HG03064 (cell line): ENCODE results near the gene SMARCC2.

ENCODE experiments used
- ATAC-seq: cut with Tn5 transposase; IDR thresholded peaks from one replicate; pipeline ENCODE4 v1.9.1; 2021; ENCODE audit warnings: low read depth; ENCODE audit not compliant: unreplicated experiment

SMARCC2 gene

DNA sequence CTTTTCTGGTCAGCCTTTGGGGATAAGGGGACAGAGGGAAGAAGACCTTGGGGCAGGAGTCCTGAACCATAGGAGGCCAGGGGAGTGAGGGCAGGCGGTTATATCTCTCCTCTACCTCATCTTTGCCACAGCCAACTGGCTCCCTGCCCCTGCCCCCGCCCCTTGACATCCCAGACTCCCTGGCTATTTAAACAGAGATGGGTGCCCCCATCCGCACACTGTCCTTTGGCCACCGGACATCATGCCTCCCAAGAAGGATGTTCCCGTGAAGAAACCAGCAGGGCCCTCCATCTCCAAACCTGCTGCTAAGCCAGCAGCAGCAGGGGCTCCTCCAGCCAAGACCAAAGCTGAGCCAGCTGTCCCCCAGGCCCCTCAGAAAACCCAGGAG lies 35.6 kb downstream of the SMARCC2 start:
- no peak for ATAC-seq

DNA sequence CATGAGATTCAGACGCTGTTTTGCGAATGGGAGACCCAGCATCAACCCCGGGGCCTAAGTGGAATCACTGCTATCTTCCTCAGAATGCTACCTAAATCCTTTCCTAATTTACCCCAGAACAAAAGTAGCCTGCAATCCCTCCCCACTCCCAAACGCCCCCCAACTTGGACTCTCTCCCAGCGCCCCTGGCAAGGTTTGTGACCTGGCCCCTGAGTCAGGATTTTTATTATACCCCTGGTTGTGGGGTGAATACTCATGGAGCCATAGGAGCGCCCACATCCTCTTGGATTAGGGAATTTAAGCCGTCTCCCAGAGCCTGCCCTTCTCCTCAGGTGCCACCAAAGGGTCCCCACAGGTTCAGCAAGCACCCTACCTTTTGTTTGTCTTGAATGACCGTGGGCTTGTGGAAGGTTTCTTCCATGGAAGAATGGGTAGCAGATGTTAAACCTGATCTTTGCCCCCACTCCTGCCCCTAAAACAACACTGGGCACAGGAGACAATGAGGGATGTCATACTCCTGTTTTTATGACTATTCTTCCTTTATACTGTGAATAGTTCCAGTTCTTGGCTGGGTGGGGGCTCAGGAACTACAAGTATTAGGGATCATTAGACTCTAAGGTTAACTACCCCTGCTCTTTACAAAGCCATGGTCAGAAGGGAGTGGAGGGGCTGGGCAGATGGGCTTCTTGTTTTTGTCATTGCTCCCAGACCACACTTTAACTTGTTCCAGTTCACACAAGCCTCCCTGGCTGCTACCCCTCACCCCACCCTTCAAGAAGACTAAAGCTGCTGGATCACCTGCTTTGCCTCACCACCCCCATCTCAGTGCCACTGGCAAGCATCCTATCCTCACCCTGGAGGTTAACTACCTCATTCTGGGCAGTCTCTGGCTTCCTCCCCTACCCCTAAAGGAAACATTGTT lies 36.3 kb downstream of the SMARCC2 start:
- ATAC-seq = no peak

DNA sequence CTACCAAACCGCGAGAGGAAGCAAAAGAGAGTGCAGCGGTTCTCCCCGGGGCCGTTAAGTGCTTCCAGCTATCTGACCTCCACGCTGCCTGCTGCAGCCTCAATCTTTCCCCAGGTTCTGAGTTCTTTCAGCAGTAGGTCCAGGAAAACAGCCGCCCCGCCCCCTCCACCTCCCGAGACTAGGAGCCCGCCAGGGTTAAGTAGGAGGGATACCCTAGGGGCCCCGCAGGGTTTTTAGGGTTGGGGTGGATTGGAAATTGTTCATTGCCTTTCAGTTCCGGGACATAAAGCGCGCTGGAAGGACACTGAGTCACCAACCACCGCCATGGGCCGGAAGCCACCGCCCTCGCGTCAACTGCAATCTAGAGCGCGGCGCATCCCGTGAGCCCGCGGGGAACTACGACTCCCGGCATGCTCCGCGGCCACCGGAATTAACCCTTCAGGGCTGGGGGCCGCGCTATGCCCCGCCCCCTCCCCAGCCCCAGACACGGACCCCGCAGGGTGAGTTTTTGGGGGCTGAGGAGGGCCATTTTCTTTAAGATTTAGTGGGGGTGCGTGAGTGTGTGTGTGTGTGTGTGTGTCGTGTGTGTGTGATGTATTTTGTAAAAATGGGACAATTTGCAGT lies 37.0 kb downstream of the SMARCC2 start, which contains the start of gene MYL6B:
MYL6B (plus strand) TSS at position 456 of the 624 bp plus-strand sequence. CDS start 1,332 bp downstream, outside the sequence.
- ATAC-seq = peak; percentile 74

DNA sequence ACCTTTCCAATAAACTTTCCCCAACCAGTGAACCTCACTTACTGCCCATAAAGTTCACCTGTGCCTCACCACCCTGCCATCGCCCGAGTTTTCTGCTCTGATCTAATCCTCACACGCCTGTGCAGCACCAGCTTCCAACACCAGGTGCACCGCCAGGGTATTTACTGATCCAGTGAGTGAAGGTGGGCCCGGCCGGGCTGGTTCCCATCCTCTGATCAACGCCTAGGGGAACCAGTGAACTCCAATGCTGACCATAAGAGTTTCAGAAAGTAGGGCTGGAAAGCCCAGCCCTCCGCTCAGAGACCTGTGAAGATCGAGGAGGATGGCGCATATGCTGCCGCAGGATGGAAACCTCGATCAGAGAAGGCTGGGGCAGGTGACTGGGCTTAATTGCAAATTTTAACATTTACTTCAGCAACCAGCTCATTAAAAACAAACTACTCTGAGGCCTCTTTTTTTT lies 37.6 kb downstream of the SMARCC2 start:
- peak; percentile 21 for ATAC-seq

DNA sequence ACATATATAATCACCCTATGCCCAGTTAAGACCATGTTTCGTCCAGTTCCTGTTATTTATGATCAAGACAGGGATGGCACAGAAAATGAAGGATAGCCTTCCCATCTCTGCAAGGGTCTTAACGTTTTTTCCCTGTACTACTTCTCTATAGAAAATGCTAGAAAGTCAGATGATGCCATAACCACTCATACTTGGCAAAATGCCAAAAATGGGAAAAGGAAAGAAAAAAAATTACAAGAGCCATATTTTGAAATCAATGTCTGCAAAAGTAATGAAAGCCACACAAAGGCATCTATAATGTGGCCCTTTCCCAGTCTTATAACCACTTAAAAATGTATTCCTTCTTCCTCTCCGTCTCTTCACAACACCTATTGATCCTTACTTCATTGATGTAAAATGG lies 38.7 kb downstream of the SMARCC2 start:
- no peak for ATAC-seq

DNA sequence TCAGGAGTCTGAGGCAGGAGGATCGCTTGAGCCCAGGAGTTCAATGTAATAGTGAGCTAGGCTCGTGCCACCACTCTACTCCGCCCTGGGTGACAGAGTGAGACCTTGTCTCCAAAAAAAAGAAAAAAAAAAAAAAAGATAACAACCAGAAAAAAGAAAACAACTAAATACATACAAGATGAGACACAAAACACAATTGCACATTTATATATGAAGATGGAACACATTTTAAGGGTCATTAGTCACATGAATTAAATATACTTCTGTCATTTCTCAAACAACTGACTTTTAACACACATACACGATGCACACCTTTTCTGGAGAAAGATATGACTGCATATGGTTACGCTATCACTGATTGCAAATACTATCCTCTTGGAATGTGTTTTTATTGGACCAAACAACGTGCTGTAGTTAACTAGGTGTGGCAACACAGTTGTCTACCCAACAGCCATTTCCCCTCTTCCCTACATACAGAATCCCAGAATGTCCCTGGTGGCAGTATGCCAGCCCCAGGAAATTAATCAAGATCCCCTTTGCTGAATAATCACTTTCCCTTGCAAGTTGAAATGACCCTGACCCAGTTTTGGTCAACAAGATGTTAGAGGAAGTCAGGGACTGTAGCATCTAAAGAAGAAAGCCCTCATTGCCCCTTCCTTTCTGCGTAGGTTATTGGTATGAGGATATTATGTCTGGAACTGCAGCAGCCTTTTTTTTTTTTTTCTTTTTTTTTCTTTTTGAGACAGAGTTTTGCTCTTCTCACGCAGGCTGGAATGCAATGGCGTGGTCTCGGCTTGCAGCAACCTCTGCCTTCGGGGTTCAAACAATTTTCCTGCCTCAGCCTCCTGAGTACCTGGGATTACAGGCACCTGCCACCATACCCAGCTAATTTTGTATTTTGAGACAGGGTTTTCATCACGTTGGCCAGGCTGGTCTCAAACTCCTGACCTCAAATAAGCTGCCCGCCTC lies 42.5 kb downstream of the SMARCC2 start:
- no peak for ATAC-seq

DNA sequence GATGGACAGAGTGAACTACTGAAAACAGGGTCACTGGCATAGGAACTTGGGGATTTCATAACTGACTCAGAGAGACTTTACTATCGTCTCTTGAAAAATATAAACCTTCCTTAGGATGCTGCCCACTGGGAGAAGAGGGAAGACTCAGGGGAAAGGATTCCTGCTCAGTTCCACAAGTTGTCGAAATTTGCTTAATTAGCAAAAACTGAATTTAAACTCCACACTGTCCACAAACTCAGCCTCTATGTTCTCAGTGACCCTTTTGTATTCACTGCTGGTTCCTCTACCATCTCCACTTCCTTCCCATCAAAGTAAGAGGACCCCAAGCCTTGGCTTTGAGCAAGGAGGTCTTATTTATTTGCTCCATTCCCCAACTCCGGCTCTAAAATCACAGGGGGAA lies 44.1 kb downstream of the SMARCC2 start:
- no peak for ATAC-seq

DNA sequence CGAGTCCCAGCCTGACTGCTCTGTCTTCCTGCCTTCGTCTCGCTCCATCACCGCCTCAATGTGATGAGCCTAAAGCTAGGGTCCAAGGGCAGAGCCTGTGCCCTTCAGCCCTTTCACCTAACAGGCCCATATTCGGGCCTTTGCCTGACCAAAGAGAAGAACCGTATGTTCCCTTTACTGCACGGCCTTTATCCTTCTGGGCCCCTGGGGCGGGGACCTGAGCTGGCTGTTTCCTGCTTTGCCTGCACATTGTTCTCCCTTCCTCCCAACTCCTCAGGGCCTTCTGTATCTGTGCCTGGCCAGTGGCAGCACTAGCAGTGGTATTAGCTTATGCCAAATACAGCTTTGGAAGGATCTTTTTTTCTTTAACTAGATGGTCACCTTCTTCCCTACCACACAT lies 45.4 kb downstream of the SMARCC2 start:
- no peak for ATAC-seq

DNA sequence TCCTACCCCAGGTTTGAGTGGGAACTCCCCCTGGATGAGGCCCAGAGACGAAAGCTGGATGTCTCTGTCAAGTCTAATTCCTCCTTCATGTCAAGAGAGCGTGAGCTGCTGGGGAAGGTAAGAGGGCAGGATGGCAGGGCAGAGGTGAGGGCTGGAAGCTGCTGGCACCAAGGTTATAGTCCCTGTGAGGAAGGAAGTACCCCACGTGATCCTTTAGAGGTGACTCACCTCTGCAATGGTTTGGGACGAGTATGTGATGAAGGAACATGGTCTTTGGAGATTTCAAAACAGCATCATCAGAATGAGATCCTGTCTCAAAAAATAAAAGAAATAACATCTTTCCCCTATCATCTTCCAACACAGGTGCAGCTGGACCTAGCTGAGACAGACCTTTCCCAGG lies 46.1 kb downstream of the SMARCC2 start:
- no peak for ATAC-seq

DNA sequence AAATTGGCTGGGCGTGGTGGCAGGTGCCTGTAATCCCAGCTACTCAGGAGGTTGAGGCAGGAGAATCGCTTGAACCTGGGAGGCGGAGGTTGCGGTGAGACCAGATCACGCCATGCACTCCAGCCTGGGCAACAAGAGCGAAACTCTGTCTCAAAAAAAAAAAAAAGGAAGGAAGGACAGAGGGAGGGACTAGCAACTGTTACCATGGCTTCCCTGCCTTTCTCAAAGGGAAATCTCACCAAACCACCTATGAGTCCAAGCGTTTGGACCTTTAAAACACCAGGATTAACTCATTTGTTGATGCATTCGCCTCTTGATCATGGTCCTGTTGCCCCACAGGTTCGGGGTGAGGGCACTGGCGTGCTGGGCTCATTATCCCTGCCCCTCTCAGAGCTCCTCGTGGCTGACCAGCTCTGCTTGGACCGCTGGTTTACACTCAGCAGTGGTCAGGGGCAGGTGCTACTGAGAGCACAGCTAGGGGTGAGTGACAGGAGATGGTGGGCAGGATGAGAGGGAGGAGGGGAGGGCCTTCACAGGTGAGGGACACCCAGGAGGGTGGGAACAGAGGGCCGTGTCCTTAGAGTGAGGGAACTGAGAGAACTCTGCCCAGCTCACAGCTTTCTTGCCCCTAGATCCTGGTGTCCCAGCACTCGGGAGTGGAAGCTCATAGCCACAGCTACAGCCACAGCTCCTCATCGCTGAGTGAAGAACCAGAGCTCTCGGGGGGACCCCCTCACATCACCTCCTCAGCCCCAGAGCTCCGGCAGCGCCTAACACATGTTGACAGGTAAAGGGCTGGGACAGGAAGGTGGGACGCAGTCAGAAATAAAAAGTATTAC lies 47.1 kb downstream of the SMARCC2 start:
- no peak for ATAC-seq

DNA sequence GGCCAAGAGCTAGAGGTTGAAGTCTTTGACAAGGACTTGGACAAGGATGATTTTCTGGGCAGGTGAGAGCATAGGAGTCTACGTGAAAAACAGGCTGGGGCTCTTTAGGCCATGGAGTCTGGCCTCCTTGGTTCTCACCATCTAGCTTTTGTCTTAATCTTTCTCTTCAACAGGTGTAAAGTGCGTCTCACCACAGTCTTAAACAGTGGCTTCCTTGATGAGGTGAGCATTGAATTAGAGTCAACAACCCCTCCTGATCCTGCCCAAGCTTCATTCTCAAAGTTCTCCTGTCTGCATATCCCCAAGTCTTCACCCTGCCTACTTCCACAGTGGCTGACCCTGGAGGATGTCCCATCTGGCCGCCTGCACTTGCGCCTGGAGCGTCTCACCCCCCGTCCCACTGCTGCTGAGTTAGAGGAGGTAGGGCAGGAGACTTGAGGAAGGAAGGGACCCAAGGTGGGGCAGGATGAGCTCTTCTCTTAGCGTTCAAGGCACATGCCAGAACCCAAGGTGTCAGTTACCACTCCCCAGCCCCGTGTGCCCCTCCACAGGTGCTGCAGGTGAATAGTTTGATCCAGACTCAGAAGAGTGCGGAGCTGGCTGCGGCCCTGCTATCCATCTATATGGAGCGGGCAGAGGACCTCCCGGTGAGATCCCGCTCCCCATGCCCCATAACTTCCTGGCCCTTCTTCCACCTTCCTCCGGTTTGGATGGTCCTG lies 51.3 kb downstream of the SMARCC2 start:
- ATAC-seq = no peak

DNA sequence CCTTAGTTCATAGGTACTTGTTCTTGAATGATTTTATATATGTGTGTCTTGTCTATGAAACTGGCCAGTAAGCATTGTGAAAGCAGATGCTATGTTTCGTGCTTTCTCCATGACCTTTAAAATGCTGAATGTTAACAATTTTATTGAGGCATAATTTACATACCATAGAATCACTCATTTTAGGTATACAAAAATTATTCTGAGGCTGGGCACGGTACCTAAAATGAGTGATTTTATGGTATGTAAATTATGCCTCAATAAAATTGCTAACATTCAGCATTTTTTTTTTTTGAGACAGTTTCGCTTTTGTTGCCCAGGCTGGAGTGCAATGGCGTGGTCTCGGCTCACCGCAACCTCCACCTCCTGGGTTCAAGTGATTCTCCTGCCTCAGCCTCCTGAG lies 54.4 kb downstream of the SMARCC2 start:
- no peak for ATAC-seq

DNA sequence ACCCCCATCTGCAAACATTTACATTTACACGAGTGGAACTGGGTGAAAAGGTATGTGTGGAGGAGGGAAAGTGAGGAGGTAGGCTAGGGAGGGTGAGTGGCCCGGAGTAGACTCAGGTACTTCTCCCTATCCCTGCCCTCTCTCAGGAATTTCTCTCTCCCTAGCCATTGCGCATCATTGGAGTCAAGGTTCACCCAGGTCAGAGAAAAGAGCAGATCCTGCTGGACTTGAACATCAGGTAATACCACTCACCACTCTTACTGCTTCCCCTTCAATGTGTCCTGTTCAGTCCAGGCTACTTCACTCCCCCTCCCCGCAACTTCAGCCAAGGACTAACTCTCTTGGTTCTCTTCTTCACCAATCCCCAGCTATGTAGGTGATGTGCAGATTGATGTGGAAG lies 58.4 kb downstream of the SMARCC2 start:
- no peak for ATAC-seq

DNA sequence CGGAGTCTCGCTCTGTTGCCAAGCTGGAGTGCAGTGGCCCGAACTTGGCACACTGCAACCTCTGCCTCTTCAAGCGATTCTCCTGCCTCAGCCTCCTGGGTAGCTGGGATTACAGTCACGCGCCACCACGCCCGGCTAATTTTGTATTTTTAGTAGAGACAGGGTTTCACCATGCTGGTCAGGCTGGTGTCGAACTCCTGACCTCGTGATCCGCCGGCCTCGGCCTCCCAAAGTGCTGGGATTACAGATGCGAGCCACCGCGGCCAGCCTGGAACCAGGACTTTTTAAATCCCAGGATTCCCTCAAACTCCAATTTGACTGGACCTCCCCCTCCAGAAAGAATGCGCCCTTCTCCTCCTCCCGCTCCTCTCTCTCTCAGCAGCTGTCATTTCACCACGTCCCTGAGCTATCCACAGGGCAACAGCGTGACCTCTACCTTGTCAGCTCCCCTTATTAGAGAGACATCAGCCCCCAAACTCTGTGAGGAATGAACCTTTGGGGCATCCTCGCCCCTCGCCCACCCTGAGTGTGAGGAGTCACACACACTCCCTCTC lies 59.3 kb downstream of the SMARCC2 start:
- no peak for ATAC-seq

DNA sequence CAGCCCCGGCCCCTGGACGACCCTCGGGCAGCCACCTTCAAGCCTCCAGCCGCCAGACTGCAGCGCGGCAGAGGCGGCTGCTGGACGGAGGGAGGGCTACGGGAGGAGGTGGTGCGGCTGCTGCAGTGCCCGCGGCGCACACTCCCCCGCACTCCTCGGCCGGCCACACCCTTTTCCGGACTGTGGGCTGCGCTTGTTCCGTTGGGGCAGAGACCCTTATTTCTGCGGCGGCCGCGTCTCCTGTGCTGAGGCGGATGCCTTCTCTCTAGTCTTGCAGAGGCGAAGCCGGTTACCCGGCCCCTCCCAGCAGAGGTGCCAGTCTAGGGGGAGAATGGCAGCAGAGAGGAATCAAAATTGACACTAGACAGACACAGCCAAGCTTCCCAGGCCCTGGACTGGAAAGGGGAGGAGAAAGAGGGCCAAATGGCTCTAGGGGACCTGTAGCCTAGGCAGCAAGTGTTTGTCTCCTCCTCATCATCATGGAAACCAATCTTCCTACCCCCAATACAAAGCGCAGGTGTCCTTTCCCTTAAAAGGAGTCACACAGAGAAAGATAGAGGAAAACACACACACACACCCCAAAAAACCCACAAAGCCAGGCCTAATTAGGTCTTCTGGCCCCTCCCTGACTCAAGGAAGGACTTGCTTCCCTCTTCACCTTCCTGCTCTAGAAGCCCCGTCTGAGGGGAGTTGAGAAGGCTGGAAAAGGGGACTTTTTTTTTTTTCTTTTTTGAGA lies 59.9 kb downstream of the SMARCC2 start:
- no peak for ATAC-seq

DNA sequence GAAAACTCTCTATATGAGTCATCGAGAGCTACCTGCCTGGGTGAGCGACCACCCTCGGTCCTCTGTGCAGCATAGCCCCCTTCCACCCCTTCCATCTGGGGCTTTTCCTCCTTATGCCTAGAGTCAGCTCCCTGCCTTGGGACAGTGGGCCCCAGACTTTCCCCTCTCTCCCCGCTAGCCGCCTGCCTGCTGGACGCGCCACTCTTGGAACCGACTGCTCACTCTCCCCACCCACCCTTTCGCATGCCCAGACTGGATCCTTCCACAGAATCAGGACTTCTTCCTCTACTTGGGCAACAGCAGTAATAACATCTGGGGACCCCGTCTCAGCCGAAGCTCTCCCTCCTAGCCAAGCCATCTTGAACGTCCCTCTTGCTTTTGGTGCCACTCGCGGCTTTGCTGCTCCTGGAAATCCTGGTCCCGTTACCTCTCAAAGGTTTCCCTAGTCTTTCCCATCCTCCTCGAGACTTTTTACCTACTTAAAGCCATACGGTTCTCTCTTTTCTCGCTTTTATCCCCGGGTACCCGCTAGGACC lies 60.5 kb downstream of the SMARCC2 start:
- ATAC-seq = no peak

DNA sequence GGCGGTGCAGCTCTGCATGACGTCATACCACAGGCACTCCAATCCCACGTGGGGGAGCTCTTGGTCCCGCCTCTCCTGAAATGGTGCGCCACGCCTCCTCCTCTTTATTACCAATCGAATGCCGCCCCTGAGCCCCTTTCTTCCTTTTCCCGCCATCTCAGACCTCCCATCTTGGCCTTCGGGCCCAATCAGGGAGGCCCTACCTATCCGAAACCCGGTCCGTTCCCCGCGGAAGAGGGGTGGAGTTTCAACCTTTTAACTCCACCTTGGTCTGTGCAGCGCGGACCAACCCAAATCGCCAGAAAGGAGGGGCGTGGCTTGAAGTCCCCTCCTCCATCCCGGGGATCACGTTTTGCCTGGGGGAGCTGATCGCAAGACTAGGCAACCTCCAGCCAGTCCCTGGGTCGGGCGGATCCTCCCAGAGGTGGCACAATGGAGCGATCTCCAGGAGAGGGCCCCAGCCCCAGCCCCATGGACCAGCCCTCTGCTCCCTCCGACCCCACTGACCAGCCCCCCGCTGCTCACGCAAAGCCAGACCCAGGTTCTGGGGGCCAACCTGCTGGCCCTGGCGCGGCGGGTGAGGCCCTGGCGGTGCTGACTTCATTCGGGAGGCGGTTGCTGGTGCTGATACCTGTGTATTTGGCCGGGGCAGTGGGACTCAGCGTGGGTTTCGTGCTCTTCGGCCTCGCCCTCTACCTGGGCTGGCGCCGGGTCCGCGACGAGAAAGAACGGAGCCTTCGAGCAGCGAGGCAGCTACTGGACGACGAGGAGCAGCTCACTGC lies 61.2 kb downstream of the SMARCC2 start, which contains the start of gene ESYT1:
ESYT1 (plus strand) TSS at position 380 of the 782 bp plus-strand sequence; CDS start at position 433, 53 bp downstream.
- peak; percentile 84 for ATAC-seq
